Measurements from ENCODE around the gene CEP57.

GRCh38 chr11:95799546-95799945 lies 9.2 kb downstream of the CEP57 start:
- TF ChIP-seq CTCF (IDR thresholded peaks at IDR 0.05; ENCODE audit: borderline replicate concordance, extremely low read depth, low read length, poor library complexity, severe bottlenecking) (no peak), EZH2 (IDR thresholded peaks at IDR 0.05; ENCODE audit: borderline replicate concordance, low read depth, low read length, severe bottlenecking) (no peak)
